GM12875 (cell line): ENCODE data around the gene RIPK4.

Experiments used
- H3K4me3 ChIP-seq: one replicate; pipeline ENCODE4 v1.5.1; 2011; ENCODE audit warnings: low read depth, low read length, control low read depth
- TF ChIP-seq, protein P1 (sequence below): IDR thresholded peaks from 2 replicates; pipeline ENCODE4 v1.5.1; 2011; ENCODE audit warnings: low read depth, mild to moderate bottlenecking, control low read depth, inconsistent platforms, low read length, moderate library complexity, borderline replicate concordance; ENCODE audit not compliant: insufficient read depth

Gene RIPK4

DNA sequence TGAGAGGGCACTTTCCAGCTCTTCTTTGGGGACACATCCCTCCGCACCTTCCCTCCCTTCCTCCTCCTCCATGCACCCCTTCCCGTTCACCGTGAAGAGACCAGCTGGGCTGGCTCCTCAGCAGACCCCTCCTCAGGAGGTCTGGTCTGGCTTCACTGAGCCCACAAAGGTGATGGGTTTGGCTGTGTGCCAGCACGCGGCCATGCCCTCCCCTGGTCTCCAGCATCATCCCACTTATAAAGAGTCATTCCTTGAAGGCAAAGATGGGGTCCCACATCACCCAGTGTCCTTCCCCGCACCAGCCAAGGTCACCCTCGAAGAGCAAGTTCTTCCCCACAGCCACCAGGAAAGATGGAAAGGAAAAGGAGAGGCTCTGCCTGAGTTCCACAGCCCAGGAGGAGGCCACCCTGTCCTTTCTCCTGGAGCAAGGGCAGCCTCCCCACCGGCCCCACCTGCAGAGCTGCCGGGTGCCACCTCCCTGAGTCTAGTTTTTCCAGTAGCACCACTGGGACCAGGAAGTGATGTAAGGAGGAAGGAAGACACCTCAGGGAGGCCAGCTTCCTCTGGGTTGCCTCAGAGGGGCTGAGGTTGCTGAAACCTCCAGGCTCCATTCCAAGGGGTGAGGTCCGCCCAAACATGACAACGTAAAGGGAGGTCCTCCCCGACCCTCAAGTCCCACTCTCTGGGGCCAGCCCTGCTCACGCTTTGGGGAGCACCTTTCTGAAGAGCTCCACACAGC lies 32.7 kb downstream of the RIPK4 start:
- TF ChIP-seq, protein P1, sequence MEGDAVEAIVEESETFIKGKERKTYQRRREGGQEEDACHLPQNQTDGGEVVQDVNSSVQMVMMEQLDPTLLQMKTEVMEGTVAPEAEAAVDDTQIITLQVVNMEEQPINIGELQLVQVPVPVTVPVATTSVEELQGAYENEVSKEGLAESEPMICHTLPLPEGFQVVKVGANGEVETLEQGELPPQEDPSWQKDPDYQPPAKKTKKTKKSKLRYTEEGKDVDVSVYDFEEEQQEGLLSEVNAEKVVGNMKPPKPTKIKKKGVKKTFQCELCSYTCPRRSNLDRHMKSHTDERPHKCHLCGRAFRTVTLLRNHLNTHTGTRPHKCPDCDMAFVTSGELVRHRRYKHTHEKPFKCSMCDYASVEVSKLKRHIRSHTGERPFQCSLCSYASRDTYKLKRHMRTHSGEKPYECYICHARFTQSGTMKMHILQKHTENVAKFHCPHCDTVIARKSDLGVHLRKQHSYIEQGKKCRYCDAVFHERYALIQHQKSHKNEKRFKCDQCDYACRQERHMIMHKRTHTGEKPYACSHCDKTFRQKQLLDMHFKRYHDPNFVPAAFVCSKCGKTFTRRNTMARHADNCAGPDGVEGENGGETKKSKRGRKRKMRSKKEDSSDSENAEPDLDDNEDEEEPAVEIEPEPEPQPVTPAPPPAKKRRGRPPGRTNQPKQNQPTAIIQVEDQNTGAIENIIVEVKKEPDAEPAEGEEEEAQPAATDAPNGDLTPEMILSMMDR, result no peak
- no peak overlapping the region for H3K4me3 ChIP-seq

DNA sequence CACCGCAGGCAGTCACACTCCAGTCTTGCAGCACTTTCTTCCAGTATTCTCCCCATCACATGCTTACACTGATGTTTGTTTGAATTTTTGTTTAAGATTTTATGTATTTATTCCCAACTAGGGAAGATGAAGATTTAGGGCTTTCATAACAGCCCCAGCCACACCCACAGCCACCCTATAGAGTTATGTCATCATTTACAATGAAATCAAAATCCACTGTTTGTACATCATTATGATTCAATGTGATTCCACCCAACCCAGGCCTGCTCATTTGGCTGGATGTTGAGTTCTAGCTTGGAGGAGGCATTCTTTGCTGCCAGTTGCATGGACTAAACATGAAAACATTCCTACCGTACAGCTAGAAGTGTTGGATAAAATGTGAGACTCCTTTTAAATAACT lies 35.8 kb downstream of the RIPK4 start:
- H3K4me3 ChIP-seq, result no peak overlapping the region
- TF ChIP-seq, protein P1, result no peak

DNA sequence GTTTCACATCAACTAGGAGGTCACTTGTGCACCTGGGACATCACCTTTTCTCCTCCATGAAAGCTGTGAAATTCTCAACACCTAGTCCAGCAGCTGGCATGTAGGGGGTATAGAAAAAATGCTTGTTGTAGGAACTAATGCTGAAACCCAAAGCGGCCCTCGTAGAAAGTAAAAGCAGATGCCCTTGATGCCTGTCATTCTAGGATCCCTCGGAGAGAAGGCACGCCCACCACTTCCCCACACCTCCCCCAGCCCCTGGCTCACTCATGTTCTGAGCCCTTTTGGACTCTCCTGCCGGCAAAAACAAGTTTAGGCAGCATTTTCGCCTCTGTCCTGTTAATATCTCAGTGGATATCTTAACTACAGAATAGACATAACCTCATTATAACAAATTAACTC lies 36.5 kb downstream of the RIPK4 start:
- no peak overlapping the region for H3K4me3 ChIP-seq
- TF ChIP-seq, protein P1, result no peak

DNA sequence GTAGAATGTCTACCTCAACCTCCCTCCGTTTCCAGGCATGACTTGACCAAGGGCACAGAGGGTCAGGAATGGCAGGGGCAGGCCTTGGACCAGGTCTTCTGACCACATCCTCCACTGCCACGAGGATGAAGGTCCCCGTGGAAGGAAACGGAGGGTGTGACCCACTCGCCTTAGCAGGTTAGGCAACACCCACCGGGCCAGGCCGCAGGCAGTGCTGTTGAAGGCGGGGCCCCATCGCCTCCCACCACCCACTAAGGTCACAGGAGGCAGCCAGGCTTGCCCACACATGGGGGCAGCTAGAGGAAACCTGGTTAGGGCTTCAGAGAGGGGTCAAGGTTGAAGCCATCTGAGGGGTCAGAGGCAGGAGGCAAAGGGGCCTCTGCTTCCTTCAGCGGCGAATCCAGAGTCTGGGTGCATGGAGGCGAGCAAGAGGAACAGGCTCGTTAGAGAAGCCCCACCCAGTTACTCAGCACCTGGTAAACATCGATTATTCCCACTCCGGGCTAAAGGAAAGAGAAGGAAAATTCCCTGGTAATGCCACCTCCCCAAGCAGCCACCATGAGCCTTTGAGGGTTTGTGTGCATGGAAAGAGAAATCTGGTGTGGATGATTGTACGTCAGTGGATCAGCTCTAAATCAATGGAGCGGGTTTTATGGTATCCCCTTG lies 37.0 kb downstream of the RIPK4 start:
- TF ChIP-seq, protein P1, result no peak
- H3K4me3 ChIP-seq, result no peak overlapping the region

- TF ChIP-seq, protein P1, result no peak
- H3K4me3 ChIP-seq, result no peak overlapping the region
Observed at GRCh38 chr21:41727784-41728763, 38.8 kb downstream of the RIPK4 start.

GRCh38 chr21:41726970-41727783 lies 39.7 kb downstream of the RIPK4 start:
- no peak overlapping the region for H3K4me3 ChIP-seq
- TF ChIP-seq, protein P1, result no peak
